GOT3 (cell line): ENCODE results near the gene CAMK2G.

Experiments used
- DNase-seq: peaks from one replicate; lab custom pipeline; 2025; ENCODE audit warnings: mixed read lengths; lab: John Stamatoyannopoulos, UW

Gene CAMK2G

DNA sequence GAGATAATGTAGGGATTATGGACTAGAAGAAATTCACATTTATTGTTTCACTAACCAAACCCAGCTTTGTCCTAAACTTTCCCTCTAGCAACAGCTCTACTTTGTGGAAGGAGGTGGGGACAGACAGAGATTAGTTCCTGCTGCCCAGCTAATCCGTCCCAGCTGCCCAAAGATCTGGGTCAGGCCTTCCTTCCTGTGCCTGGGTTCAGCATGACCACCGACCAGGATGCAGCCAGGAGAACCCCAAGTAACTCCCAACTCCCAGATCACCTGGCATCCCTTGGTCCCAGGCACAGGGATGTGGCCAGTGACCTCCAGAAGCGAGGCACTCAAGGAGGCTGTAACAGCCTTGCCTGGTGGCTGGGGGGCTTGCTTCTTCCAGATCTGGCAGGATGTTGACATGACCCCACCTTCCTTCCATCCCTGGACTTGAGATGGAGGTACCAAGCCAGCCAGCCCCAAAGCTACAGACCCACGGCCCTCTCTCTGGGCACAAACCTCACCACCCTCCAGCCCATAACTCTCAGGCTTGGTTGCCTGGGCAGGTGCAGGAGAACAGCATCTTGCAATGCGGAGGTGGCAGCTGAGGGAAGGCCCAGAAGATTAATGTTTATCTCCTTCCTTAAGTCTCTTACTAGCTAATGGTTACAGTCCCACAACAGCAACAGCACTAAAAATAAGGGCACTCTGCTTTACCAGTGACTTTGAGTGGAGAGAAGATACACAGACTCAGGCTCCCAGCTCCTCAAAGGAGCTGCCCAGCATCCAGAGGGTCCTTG is 11.1 kb downstream of the CAMK2G start:
- DNase-seq: no peak

DNA sequence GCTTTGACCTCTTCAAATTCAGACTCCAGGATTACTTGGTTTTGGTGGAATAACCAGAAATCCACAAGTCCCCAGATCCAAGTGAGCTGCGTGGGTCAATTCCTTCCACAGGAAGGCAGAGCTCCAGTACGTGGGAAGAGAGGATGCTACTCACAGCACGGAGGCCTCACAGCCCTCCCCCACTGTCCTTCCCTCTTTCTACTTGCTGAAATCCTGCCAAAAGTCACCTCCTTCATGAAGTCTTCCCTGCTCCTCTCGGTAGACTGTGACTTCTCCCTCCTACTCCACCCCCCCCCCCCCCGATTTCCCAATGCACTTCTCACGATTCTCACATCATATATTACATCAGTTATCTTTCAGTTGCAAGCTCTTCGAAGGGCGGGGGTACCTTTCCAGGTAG is 12.3 kb downstream of the CAMK2G start:
- DNase-seq: no peak

DNA sequence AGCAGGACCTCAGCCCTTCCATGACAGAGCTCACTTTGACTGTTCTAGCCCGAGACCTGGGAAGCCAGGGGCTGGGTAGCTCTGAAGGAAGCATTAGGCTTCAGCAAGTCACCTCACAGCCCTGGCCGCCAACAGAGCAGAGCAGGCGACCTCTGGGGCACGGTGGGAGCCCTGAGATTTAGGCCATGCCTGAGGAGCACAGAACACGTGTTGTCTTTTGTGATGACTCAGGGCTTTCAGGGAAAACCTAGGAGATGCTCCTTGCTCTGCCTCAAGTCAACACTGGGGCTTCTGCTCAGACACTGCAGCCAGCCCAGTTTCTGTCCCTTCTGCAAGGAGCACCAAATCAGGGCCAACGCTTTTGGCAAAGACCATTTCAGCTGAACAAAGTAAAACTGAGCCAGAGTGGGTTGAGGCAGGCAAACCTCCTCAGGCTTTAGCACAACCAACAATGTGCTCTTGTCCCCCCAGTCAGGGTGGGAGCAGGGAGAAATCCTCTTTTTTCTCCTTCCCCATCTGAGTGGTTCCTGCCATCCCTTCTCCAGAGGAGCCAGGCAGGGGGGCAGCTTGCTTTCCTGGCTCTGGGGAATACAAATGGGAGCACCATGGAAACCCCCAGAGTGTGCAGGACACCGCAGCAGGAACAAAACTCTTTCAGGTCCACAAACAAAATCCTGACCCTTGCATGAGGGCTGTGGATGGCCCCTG is 14.4 kb downstream of the CAMK2G start:
- no peak for DNase-seq

DNA sequence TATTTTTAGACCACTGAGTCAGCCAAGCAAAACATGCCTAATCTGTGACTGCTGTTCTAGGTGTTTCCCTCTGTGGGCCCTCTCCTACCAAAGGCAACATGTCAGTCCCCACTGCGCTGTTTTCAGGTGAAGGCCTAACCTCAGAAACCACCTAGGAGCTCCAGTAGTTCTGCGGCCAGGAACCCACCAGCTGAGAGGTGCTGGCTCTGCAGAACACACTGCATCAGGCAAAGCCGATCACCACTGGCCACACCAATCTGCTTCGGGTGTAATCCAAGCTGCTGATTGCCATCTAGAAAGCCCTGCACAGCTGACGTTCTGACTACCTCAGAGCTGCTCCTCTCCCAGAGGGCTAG is 14.9 kb downstream of the CAMK2G start:
- DNase-seq: no peak

- DNase-seq: no peak
Measured at GRCh38 chr10:73858750-73859427, 15.5 kb downstream of the CAMK2G start.

GRCh38 chr10:73858013-73858708 is 16.2 kb downstream of the CAMK2G start:
- no peak for DNase-seq

- no peak for DNase-seq
Measured at GRCh38 chr10:73857446-73857845, 16.9 kb downstream of the CAMK2G start.

GRCh38 chr10:73856261-73856660 is 18.1 kb downstream of the CAMK2G start:
- DNase-seq: no peak

DNA sequence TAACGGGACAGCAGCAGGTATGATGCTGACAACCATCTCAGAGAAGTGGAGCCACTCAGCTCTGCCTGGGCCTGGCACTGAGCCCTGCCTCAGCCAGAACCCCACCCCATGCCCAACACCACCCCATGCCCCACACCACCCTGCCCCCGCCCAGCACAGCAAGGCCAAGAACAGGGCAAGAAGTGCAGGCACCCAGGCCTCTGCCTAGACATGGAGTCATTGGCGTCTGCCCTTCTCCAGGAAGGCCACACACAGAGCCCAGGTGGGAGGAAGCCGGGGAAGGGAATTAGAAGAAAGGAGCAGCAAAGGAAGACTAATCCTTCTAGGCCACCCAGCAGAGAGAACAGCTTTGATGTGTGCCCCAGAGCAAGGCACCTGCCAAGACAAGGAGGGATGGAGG is 18.9 kb downstream of the CAMK2G start:
- DNase-seq: no peak

DNA sequence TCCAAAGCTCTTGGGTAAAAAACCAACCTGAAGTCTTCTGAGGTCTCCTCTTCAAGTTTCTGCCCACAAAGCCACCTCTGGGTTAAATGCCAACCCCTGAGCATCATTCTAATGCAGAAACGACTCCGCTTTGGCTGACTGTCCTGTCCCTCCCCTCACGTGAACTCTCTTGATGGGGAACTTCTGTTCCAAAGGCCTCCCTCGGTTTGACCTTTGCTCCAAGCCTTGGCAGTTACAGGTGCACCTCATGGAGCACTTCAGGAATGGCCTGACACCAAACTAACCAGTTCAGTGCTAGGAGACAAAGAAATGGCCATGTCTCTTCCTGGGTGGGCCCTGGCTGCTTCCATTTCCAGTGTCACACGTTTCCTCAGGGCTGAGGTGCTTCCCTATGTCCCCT is 20.0 kb downstream of the CAMK2G start:
- DNase-seq: no peak

DNA sequence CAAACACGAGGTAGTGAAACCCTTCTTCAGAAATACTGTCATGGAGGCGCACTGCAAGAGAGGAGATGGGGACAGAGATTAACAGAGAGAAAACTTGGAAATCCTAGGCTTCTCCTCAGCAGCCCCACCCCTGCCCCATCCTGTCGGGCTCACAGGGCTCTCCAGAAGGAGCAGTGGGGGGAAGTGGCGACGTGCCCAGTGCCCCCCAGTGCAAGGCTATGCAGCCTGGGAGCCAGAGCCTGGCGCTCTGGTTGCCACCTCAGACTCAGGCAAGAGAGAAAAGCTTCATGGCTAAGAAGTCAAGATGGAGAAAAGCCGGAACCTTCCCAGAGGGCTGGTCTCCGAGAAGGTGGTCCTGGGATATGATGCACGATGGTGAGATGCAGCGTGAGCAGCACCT is 21.2 kb downstream of the CAMK2G start:
- DNase-seq: no peak

DNA sequence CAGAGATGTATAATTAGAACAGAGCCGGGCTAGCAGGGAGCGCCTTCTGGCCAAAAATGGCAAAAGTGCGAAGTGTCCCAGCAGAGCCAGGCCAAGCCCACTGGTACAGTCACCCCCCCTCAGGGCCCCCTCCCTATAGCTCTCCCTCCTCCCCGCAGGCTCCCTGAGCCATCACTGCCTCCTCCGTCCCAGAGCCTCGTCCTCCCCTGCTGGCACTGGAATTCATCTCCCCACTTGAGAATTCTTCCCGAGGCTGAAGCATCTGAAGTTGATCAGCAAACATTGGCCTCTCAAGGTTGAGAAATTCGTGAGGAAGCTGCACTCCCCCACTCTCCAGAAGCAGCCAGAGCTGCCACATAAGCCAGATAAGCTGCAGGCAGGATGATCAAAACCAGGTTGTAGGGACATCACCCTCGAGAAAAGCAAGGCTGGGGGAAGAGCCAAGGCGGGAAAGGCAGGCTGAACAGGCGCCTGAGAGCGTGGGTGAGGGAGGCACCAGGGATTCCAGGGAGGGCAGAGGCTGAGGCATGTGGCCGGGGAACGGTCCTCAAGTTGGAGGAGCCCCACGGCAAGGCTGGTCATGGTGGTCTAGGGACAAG is 23.4 kb downstream of the CAMK2G start:
- DNase-seq: no peak

DNA sequence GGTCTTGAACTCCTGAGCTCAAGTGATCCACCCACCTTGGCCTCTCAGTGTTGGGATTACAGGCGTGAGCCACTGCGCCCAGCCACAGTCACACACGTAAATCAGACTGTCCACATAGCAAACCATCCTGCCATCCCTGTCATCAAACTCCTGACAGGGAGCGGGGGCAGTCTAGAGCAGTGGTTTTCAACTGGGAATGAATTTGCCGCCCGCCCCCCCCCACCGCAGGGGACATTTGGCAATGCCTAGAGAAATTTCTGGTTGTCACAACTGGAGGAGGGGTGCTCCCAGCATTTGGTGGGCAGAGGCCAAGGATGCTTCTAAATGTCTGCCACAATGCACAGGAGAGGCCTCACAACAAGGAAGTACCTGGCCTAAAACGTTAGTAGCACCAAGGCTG is 24.1 kb downstream of the CAMK2G start:
- no peak for DNase-seq

GRCh38 chr10:73848821-73849489 is 25.4 kb downstream of the CAMK2G start:
- no peak for DNase-seq

GRCh38 chr10:73847031-73847430 is 27.3 kb downstream of the CAMK2G start:
- no peak for DNase-seq

DNA sequence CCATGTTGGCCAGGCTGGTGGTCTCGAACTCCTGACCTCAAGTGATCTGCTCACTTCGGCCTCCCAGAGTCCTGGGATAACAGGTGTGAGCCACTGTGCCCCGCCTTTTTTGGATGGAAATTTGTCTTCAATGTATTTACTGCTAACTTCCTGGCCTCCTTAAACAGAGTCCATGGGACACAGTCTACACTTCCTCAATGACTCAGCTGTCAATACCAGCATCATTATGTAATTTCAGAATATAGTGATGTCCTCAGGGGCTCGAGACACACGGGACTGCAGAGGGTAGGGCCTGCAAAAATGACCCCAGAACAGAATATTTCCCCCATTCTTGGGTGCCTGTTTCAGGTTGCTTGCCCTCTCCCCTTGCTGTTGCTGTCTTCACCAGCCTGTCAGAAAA is 31.1 kb downstream of the CAMK2G start:
- no peak for DNase-seq

DNA sequence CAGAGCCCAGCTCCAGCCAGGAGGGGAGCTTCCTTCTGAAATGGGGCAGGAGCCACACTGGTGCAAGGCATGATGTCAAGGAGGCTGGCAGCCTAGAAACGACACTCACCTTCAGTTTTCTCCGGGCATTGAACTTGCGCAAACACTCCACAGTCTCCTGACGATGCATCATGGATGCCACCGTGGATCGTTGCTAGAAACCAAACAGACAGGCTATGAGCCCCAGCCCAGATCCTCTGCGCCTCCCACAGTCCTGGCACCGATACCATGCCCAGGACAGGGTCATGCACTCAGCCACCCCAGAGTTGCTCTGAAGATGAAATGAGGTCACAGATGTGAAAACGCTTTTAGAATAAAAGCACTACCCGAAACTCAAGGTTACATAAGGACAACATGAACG is 32.0 kb downstream of the CAMK2G start:
- DNase-seq: no peak

- DNase-seq: no peak
Measured at GRCh38 chr10:73841526-73842285, 32.6 kb downstream of the CAMK2G start.

- no peak for DNase-seq
Measured at GRCh38 chr10:73841061-73841421, 33.3 kb downstream of the CAMK2G start.

- DNase-seq: no peak
Measured at GRCh38 chr10:73840403-73841060, 33.8 kb downstream of the CAMK2G start.
